CMK (cell line): ENCODE results near the gene MTA3.
"Not testable (repeated sequence)": the region's sequence is repeated elsewhere in the genome, so short reads cannot be mapped to it uniquely, and the experiment has no call there.

Source experiments
- DNase-seq: peaks from one replicate; pipeline ENCODE4 v3.0.0-alpha.2; 2010; ENCODE audit warnings: low read depth

MTA3 gene

GRCh38 chr2:42567364-42567763 is 1.1 kb upstream of the MTA3 start:
- no peak for DNase-seq

GRCh38 chr2:42567806-42568400 is 529 bp upstream of the MTA3 start:
- no peak for DNase-seq

- DNase-seq: no peak
These were observed 782 bp downstream of the MTA3 start for GRCh38 chr2:42569116-42569711.

GRCh38 chr2:42569883-42570282 is 1.5 kb downstream of the MTA3 start:
- no peak for DNase-seq

- no peak for DNase-seq
These were observed 4.1 kb downstream of the MTA3 start for GRCh38 chr2:42572297-42573081.

- DNase-seq: no peak
These were observed 4.8 kb downstream of the MTA3 start for GRCh38 chr2:42573256-42573655.

- DNase-seq: no peak
These were observed 7.1 kb downstream of the MTA3 start for GRCh38 chr2:42575458-42576064.

- no peak for DNase-seq
These were observed 10.2 kb downstream of the MTA3 start for GRCh38 chr2:42578621-42579020.

GRCh38 chr2:42581257-42581656 is 12.8 kb downstream of the MTA3 start:
- no peak for DNase-seq

GRCh38 chr2:42584628-42585027 is 16.2 kb downstream of the MTA3 start:
- DNase-seq: not testable (repeated sequence)

GRCh38 chr2:42585779-42586178 is 17.3 kb downstream of the MTA3 start:
- DNase-seq: no peak

GRCh38 chr2:42587526-42588117 is 19.2 kb downstream of the MTA3 start:
- DNase-seq: no peak

GRCh38 chr2:42588121-42588520 is 19.7 kb downstream of the MTA3 start:
- DNase-seq: no peak

GRCh38 chr2:42590176-42590575 is 21.7 kb downstream of the MTA3 start:
- DNase-seq: no peak

- no peak for DNase-seq
These were observed 24.9 kb downstream of the MTA3 start for GRCh38 chr2:42593282-42593681.

- no peak for DNase-seq
These were observed 30.2 kb downstream of the MTA3 start for GRCh38 chr2:42598656-42599055.

- no peak for DNase-seq
These were observed 32.6 kb downstream of the MTA3 start for GRCh38 chr2:42601076-42601475.

- DNase-seq: no peak
These were observed 33.9 kb downstream of the MTA3 start for GRCh38 chr2:42602218-42602875.

- DNase-seq: no peak
These were observed 34.4 kb downstream of the MTA3 start for GRCh38 chr2:42602876-42603219.

- DNase-seq: not testable (repeated sequence)
These were observed 36.0 kb downstream of the MTA3 start for GRCh38 chr2:42604341-42604867.

- DNase-seq: not testable (repeated sequence)
These were observed 37.7 kb downstream of the MTA3 start for GRCh38 chr2:42606166-42606565.

- DNase-seq: no peak
These were observed 38.7 kb downstream of the MTA3 start for GRCh38 chr2:42607101-42607637.
